ENCODE measurements around the gene ATG3. TPM values are rescaled to one million over a fixed set of nuclear protein-coding genes. Genes with fewer than 3 reads are reported as not detected.

Gene ATG3
- total and polyA plus RNA-seq, 2 of the 8 experiments (the other 6 are each of a cell fraction or from before 2014, with no cell fraction given): 27.3 to 55.3 TPM

DNA sequence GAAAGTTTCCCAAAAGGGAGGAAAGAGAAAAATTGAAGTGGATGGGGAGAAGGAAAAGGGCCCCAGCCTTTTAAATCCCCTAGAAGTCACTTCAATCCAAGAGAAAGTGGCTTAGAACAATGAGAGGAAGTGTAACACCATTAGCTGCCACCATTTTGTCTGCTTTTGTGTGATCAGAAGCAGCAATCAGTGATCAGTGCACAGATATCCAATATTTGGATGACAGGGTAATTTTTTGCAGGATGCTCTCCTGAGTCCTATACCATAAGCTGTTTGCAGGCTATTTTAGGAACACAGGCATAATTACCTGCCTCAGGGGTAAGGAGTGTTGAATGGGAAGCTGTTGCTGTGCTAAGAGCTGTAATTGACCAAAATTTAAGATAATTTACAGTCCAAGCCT, 31.5 kb upstream of the ATG3 start (continued):
- TF ChIP-seq, protein P1, sequence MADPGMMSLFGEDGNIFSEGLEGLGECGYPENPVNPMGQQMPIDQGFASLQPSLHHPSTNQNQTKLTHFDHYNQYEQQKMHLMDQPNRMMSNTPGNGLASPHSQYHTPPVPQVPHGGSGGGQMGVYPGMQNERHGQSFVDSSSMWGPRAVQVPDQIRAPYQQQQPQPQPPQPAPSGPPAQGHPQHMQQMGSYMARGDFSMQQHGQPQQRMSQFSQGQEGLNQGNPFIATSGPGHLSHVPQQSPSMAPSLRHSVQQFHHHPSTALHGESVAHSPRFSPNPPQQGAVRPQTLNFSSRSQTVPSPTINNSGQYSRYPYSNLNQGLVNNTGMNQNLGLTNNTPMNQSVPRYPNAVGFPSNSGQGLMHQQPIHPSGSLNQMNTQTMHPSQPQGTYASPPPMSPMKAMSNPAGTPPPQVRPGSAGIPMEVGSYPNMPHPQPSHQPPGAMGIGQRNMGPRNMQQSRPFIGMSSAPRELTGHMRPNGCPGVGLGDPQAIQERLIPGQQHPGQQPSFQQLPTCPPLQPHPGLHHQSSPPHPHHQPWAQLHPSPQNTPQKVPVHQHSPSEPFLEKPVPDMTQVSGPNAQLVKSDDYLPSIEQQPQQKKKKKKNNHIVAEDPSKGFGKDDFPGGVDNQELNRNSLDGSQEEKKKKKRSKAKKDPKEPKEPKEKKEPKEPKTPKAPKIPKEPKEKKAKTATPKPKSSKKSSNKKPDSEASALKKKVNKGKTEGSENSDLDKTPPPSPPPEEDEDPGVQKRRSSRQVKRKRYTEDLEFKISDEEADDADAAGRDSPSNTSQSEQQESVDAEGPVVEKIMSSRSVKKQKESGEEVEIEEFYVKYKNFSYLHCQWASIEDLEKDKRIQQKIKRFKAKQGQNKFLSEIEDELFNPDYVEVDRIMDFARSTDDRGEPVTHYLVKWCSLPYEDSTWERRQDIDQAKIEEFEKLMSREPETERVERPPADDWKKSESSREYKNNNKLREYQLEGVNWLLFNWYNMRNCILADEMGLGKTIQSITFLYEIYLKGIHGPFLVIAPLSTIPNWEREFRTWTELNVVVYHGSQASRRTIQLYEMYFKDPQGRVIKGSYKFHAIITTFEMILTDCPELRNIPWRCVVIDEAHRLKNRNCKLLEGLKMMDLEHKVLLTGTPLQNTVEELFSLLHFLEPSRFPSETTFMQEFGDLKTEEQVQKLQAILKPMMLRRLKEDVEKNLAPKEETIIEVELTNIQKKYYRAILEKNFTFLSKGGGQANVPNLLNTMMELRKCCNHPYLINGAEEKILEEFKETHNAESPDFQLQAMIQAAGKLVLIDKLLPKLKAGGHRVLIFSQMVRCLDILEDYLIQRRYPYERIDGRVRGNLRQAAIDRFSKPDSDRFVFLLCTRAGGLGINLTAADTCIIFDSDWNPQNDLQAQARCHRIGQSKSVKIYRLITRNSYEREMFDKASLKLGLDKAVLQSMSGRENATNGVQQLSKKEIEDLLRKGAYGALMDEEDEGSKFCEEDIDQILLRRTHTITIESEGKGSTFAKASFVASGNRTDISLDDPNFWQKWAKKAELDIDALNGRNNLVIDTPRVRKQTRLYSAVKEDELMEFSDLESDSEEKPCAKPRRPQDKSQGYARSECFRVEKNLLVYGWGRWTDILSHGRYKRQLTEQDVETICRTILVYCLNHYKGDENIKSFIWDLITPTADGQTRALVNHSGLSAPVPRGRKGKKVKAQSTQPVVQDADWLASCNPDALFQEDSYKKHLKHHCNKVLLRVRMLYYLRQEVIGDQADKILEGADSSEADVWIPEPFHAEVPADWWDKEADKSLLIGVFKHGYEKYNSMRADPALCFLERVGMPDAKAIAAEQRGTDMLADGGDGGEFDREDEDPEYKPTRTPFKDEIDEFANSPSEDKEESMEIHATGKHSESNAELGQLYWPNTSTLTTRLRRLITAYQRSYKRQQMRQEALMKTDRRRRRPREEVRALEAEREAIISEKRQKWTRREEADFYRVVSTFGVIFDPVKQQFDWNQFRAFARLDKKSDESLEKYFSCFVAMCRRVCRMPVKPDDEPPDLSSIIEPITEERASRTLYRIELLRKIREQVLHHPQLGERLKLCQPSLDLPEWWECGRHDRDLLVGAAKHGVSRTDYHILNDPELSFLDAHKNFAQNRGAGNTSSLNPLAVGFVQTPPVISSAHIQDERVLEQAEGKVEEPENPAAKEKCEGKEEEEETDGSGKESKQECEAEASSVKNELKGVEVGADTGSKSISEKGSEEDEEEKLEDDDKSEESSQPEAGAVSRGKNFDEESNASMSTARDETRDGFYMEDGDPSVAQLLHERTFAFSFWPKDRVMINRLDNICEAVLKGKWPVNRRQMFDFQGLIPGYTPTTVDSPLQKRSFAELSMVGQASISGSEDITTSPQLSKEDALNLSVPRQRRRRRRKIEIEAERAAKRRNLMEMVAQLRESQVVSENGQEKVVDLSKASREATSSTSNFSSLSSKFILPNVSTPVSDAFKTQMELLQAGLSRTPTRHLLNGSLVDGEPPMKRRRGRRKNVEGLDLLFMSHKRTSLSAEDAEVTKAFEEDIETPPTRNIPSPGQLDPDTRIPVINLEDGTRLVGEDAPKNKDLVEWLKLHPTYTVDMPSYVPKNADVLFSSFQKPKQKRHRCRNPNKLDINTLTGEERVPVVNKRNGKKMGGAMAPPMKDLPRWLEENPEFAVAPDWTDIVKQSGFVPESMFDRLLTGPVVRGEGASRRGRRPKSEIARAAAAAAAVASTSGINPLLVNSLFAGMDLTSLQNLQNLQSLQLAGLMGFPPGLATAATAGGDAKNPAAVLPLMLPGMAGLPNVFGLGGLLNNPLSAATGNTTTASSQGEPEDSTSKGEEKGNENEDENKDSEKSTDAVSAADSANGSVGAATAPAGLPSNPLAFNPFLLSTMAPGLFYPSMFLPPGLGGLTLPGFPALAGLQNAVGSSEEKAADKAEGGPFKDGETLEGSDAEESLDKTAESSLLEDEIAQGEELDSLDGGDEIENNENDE (IDR thresholded peaks at IDR 0.05; ENCODE audit: insufficient replicate concordance, low read length): no peak
- TF ChIP-seq EP300 (IDR thresholded peaks at IDR 0.05; ENCODE audit: borderline replicate concordance in 1 of 2, low read depth in 2 of 2, low read length in 2 of 2): no peak
- TF ChIP-seq CBX8 (IDR thresholded peaks at IDR 0.05; ENCODE audit: borderline replicate concordance, low read depth, low read length): no peak
- TF ChIP-seq KDM5A (IDR thresholded peaks at IDR 0.05; ENCODE audit: low read length): no peak
- no peak for TF ChIP-seq NRF1 (IDR thresholded peaks at IDR 0.05; ENCODE audit: low read depth, low read length)
